Measurements from ENCODE around the gene INPP1. TPM values are rescaled to one million over a fixed set of nuclear protein-coding genes. Genes with fewer than 3 reads are reported as not detected.

Gene INPP1
- total RNA-seq, 1 donor from 2014 or later: 14.5 TPM

DNA sequence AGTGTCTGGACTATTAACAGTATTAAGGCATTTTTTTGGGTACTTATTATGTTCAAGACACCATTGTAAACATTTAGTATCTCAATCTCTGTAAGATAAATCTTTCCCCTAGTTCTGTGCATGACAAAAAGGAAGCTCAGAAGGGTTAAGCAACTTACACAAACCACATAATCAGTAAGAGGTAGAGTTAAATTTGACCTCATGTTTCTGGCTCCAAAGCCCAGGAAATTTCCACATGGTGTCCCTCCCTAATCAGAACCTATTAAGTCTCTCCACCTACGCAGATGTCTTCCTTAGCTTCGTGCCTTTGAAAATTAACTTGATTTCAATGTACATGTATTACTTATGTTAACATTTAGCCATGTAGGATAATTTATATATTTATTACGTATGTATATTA lies 66.8 kb downstream of the INPP1 start:
- DNase-seq: no peak

DNA sequence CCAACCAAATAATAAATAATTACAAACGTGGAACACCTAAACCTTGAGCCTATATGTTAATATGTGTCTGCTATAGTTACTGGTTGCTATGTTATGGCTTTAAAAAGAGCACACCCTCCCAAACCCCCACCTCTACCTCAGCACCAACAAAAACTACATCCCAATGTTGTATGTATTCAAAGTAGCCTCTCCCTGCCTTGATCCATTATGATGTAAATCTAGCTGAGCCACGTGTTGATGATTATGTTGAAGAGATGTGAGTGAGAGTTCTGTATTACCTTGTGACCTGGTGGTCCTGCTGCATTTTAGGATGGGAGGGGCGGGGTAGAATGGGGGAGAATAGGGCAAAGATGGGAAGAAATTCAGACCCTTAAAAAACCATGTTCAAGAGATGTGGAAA lies 69.6 kb downstream of the INPP1 start:
- no peak for DNase-seq

DNA sequence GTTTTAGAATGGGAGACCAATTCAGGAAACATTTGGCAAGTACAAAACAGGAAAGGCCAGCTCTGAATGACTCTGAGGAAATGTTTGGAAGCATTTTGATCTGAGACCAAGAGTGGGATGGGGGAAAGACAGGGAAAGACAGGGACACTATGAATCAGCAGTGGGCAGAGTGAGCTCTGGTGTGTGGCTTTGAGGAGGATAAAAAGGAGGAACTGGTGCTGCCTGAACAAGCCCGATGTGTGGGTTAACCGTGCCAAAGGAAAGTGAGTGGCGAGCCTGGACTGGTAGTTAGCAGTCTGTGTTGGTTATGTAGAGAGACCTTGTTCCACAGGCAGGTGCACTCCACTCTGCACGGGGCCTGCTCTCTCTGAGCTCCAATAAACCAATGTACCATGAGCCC lies 70.0 kb downstream of the INPP1 start:
- DNase-seq: peak; percentile 60

DNA sequence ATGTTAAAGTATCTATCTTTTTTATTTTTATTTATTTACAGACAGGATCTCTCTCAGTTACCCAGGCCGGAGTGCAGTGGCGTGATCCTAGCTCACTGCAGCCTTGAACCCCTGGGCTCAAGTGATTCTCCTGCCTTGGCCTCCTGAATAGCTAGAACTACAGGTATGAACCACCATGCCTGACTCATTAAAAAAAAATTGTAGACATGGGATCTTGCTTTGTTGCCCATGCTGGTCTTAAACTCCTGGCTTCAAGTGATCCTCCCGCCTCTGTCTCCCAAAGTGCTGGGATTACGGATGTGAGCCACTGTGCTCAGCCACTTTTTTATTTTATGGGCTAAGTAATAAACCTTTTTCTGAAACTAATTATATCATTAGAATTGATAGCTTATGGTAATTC lies 71.9 kb downstream of the INPP1 start:
- DNase-seq: no peak

DNA sequence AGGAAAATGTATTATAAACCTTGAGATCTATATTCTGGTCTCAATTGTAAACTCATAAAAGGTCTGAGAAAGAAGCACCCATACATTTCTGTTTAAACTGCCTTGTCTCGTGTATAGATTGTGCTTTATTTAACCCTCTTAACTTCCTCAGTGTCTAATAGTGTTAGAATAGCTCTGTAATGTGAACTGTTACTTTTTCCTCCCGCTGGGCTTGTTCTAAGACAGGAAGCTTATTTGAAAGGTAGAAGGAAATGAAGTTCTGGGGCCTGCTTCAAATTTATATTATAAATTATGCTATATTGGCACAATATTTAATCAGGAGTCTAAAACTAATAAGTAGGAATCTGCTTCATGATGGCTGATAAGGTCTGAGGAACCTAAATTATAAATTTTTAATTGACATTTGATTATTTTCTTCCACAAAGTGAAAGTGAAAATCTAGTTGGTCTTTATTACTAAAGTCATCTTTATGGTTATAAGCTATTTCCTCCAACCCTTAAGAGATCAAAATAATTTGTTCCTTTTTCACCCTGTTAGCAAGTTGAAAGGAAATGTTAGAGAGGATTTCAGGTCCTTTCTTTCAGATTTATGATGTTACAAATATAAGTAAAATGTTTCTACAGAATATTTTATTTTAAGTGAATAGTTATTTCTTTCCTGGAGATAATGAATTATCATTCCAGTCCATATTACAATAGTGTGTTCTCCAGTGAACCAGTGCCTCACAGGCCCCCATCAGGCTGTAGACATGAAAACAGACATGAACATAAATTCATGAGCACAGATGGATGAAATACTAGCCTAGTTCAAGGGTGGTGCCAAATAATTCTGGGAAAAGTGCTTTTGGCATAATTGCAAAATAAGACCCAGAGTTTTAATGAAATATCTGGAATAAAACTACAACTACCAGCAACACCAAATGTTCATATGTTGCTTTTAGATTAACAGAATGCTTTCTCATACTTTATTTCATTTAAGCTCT lies 72.7 kb downstream of the INPP1 start:
- DNase-seq: no peak

DNA sequence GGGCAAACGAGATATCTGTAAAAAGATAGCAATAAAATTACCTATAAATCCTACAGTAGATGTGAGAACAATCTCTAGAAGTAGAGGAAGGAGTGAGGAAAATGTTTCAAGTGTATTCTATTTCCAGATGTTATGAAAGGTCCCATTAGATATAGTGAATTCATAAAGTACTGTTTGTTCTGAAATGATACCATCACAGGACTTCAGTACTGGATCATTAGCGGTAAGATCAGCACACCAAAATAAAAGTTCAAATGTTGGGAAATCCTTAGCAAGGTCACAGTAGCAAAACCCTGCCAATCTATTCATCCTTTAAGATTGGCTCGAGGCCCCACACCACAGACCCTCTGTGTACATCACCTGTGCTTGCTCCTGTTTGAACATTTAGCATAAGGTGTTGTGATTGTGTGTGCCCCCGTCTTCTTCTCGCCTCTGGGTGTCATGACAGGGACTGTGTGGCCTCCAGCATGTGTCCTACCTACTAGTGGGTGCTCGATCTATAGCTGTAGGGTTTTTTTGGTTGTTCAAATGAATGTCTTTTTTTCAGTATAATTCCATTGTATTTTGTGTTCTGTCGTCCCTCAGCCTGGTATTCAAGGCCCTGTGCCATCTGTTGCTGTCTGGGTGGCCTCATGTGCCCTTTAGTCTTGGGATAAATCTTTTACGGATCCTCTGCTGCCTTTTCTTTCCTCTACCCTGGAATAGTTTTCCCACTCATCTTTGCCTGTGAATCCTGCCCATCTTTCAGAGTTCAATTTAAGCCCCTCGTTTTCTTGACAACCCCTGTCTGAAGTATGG lies 73.9 kb downstream of the INPP1 start:
- no peak for DNase-seq

DNA sequence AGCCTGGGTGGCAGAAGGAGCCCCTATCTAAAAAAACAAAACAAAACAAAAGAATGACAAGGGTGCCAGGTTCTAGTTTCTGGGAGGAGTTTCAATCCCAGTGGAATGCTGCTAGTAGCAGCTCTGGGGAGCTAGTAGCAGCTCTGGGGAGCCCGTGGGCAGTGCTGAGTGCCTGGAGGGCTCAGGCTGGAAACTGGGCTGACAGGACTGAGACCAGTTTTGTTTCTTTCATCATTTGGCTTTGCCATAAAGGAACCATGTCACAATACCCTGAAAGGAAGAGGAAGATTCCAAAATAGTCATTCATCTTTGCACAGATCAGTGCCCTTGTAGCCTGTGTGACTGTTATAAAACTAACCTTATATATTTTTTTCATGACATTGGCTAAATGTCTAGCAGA lies 75.3 kb downstream of the INPP1 start:
- no peak for DNase-seq

DNA sequence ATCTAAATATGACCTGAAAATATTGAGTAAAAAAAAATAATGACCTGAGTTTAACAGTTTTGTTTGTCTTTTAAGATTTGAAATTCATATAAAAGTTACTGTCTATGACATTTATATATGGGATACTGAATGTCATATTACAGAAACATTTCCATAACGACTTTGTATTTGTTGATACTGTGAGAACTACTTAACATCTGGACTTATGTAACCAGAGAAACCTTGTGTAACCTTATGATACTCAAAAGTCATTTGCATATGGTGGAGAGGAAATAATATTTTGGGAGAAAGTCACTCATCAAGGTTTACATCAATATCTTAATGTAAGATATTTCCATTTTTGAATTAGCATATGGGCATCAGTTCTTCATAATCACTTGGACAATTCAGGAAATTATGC lies 77.4 kb downstream of the INPP1 start:
- DNase-seq: no peak

Other genes starting within 250 kb of the INPP1 start
- 22.6 and 26.2 TPM in 2 replicates for gene HIBCH, start 23.8 kb upstream of the INPP1 start, total RNA-seq
- gene MFSD6, start 64.8 kb downstream of the INPP1 start, total RNA-seq: 9.9 and 10.2 TPM in 2 replicates
- 4.1 and 4.3 TPM in 2 replicates for gene NEMP2, start 191.1 kb downstream of the INPP1 start, total RNA-seq

Measured in dermis blood vessel endothelial cell (primary cell).